ENCODE measurements around the gene SLC6A18. TPM values are rescaled to one million over a fixed set of nuclear protein-coding genes. Genes with fewer than 3 reads are reported as not detected.

The SLC6A18 gene
- total and polyA plus RNA-seq, 2 of the 4 experiments (the other 2 are of a cell fraction), result not detected

DNA sequence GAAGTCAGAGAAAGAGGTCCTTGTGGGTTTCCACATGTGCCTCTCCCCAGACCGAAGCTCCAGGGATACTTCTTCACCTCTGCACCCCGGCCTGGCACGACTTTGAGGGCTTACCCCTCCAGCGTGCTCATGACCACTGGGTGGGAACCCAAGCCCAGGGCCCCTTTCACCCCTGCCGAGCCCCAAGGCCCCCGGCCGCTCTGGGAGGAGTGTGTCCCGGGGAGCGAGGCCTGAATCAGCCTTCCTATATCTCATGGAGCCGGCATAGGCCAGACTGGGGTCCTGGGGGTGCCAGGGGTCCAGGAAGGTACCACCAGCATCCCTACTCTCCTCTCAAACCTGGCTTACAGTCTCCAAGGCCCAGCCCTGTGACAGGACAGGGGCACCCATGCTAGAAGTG, 52.6 kb downstream of the SLC6A18 start:
- H3K9me3 ChIP-seq (ENCODE audit: control insufficient read depth, insufficient read depth, low read length), result peaks cover 25% of the 10 kb centered on the region
- no peak overlapping the region for H3K23ac ChIP-seq (ENCODE audit: low read depth, low read length)
- no peak overlapping the region for H3K4me2 ChIP-seq (ENCODE audit: low read depth, low read length)
- H4K91ac ChIP-seq (ENCODE audit: insufficient read depth, low read depth, low read length), result no peak overlapping the region
- no peak overlapping the region for H3K9ac ChIP-seq (ENCODE audit: low read depth, low read length)
- intact Hi-C loops (cut with micrococcal nuclease), result no loop called here
- H2BK120ac ChIP-seq (ENCODE audit: low read depth, low read length), result no peak overlapping the region
- ATAC-seq (ENCODE audit: low read depth), result no peak
- no peak overlapping the region for H2BK20ac ChIP-seq (ENCODE audit: low read depth, low read length)
- H3K4me3 ChIP-seq (ENCODE audit: insufficient read depth, low read depth, low read length), result no peak overlapping the region
- POLR2A ChIA-PET (ENCODE audit: unreplicated experiment), result no interaction called here
- dilution Hi-C loops (cut with HindIII; ENCODE audit: low sequenced_read_pairs, unreplicated experiment), result no loop called here
- H2AK9ac ChIP-seq (replicated peaks; ENCODE audit: low read depth, low read length, poor library complexity), result no peak overlapping the region
- TF ChIP-seq MXI1 (IDR thresholded peaks at IDR 0.05; ENCODE audit: borderline replicate concordance, low read depth, low read length) (no peak), RAD21 (IDR thresholded peaks at IDR 0.05; ENCODE audit: low read length) (no peak), CHD1 (IDR thresholded peaks at IDR 0.05; ENCODE audit: low read depth, low read length) (no peak), POLR2A (IDR thresholded peaks at IDR 0.05; ENCODE audit: low read depth, low read length) (no peak), MAFK (IDR thresholded peaks at IDR 0.05; ENCODE audit: low read depth, low read length) (no peak), MAZ (IDR thresholded peaks at IDR 0.05; ENCODE audit: borderline replicate concordance, low read depth, low read length) (no peak), RFX5 (IDR thresholded peaks at IDR 0.05; ENCODE audit: low read depth, low read length) (no peak), BHLHE40 (IDR thresholded peaks at IDR 0.05; ENCODE audit: low read depth, low read length) (no peak), CEBPB (IDR thresholded peaks at IDR 0.05; ENCODE audit: low read depth, low read length) (no peak), SMC3 (IDR thresholded peaks at IDR 0.05; ENCODE audit: low read depth, low read length) (no peak), FOS (IDR thresholded peaks at IDR 0.05; ENCODE audit: low read depth, low read length) (no peak), RCOR1 (IDR thresholded peaks at IDR 0.05; ENCODE audit: insufficient replicate concordance, low read length) (no peak), NFE2L2 (IDR thresholded peaks at IDR 0.05; ENCODE audit: low read depth, low read length) (no peak)
- TF ChIP-seq, protein P1, sequence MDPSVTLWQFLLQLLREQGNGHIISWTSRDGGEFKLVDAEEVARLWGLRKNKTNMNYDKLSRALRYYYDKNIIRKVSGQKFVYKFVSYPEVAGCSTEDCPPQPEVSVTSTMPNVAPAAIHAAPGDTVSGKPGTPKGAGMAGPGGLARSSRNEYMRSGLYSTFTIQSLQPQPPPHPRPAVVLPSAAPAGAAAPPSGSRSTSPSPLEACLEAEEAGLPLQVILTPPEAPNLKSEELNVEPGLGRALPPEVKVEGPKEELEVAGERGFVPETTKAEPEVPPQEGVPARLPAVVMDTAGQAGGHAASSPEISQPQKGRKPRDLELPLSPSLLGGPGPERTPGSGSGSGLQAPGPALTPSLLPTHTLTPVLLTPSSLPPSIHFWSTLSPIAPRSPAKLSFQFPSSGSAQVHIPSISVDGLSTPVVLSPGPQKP (IDR thresholded peaks at IDR 0.05; ENCODE audit: borderline replicate concordance, low read depth, low read length), result no peak
- TF ChIP-seq, protein P2, sequence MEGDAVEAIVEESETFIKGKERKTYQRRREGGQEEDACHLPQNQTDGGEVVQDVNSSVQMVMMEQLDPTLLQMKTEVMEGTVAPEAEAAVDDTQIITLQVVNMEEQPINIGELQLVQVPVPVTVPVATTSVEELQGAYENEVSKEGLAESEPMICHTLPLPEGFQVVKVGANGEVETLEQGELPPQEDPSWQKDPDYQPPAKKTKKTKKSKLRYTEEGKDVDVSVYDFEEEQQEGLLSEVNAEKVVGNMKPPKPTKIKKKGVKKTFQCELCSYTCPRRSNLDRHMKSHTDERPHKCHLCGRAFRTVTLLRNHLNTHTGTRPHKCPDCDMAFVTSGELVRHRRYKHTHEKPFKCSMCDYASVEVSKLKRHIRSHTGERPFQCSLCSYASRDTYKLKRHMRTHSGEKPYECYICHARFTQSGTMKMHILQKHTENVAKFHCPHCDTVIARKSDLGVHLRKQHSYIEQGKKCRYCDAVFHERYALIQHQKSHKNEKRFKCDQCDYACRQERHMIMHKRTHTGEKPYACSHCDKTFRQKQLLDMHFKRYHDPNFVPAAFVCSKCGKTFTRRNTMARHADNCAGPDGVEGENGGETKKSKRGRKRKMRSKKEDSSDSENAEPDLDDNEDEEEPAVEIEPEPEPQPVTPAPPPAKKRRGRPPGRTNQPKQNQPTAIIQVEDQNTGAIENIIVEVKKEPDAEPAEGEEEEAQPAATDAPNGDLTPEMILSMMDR (conservative IDR thresholded peaks at IDR 0.05; ENCODE audit: low read depth, low read length), result no peak
- TF ChIP-seq, protein P3, sequence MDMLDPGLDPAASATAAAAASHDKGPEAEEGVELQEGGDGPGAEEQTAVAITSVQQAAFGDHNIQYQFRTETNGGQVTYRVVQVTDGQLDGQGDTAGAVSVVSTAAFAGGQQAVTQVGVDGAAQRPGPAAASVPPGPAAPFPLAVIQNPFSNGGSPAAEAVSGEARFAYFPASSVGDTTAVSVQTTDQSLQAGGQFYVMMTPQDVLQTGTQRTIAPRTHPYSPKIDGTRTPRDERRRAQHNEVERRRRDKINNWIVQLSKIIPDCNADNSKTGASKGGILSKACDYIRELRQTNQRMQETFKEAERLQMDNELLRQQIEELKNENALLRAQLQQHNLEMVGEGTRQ (IDR thresholded peaks at IDR 0.05; ENCODE audit: low read depth, low read length), result no peak
- H3K79me1 ChIP-seq (ENCODE audit: low read depth in 1 of 2, low read length in 2 of 2), result no peaks in the 10 kb centered on the region
- no CpG with 5 or more reads among the region's 10 CpGs for WGBS, 2 experiments (ENCODE audit: extremely low coverage in 2 of 2, insufficient read length in 1 of 2)
- H3K4ac ChIP-seq (ENCODE audit: low read depth, low read length), result no peak overlapping the region
- no peaks in the 10 kb centered on the region for H3K4me1 ChIP-seq (ENCODE audit: control insufficient read depth, insufficient read depth, low read length)
- H3K14ac ChIP-seq (replicated peaks; ENCODE audit: low read depth, low read length), result no peak overlapping the region
- in situ Hi-C loops (cut with MboI; ENCODE audit: low sequenced_read_pairs), result no loop called here
- no peak overlapping the region for H2AK5ac ChIP-seq (ENCODE audit: low read depth, low read length)
- H3K27ac ChIP-seq (ENCODE audit: insufficient read depth, low read length), result no peak overlapping the region
- CTCF ChIA-PET, result no interaction called here
- no peaks in the 10 kb centered on the region for H3K36me3 ChIP-seq (ENCODE audit: control insufficient read depth, insufficient read depth, low read length)
- no peak overlapping the region for H3K18ac ChIP-seq (ENCODE audit: low read depth, low read length)
- H3K56ac ChIP-seq (ENCODE audit: extremely low read depth, insufficient read depth, low read length), result no peak overlapping the region
- H2BK5ac ChIP-seq (ENCODE audit: low read depth, low read length, poor library complexity, severe bottlenecking), result no peak overlapping the region
- H3K27me3 ChIP-seq (ENCODE audit: control insufficient read depth, insufficient read depth, low read length), result no peaks in the 10 kb centered on the region
- no peak overlapping the region for H2AFZ ChIP-seq (replicated peaks; ENCODE audit: low read length, poor library complexity)
- H4K8ac ChIP-seq (ENCODE audit: low read depth in 2 of 2, low read length in 2 of 2), result no peak overlapping the region
- H4K5ac ChIP-seq (ENCODE audit: low read depth, low read length), result no peak overlapping the region
- H3K9me1 ChIP-seq (ENCODE audit: insufficient read depth, low read length), result no peaks in the 10 kb centered on the region
- no peaks in the 10 kb centered on the region for H4K20me1 ChIP-seq (ENCODE audit: insufficient read depth, low read length)
- BruUV-seq (replicated peaks), result no TSS peak
- no peak overlapping the region for H2BK15ac ChIP-seq (ENCODE audit: low read depth, low read length)
- DNase-seq, result no peak
